Measurements from ENCODE around the gene SERPINA6.
"Not testable (repeated sequence)": the region's sequence is repeated elsewhere in the genome, so short reads cannot be mapped to it uniquely, and the experiment has no call there.

The SERPINA6 gene

GRCh38 chr14:94354190-94354589, 31.1 kb upstream of the SERPINA6 start:
- DNase-seq, result not testable (repeated sequence)

- DNase-seq, result no peak
These were observed 26.1 kb upstream of the SERPINA6 start for GRCh38 chr14:94349276-94349675.

DNA sequence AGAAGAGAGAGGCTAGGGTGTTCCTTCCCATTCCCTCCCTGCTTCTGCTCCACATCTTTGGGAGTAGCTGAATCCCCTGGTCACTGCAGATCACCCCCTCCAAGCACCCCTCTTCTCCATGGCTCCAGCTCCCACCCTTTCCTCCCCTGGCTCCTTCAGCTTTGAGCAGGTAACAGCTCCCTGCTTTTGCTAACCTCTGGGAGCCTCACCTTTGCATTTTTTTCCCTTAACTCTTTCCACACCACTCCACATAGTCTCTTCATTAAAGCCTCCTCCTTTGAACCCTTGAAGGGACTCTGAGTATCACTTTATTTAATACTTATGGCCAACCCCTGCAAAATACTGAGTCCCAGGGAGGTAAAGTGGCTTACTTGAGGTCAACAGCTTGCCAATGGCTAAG, 25.7 kb upstream of the SERPINA6 start:
- DNase-seq, result no peak

GRCh38 chr14:94346841-94347240, 23.7 kb upstream of the SERPINA6 start:
- no peak for DNase-seq

- DNase-seq, result not testable (repeated sequence)
These were observed 23.1 kb upstream of the SERPINA6 start for GRCh38 chr14:94346065-94346786.

DNA sequence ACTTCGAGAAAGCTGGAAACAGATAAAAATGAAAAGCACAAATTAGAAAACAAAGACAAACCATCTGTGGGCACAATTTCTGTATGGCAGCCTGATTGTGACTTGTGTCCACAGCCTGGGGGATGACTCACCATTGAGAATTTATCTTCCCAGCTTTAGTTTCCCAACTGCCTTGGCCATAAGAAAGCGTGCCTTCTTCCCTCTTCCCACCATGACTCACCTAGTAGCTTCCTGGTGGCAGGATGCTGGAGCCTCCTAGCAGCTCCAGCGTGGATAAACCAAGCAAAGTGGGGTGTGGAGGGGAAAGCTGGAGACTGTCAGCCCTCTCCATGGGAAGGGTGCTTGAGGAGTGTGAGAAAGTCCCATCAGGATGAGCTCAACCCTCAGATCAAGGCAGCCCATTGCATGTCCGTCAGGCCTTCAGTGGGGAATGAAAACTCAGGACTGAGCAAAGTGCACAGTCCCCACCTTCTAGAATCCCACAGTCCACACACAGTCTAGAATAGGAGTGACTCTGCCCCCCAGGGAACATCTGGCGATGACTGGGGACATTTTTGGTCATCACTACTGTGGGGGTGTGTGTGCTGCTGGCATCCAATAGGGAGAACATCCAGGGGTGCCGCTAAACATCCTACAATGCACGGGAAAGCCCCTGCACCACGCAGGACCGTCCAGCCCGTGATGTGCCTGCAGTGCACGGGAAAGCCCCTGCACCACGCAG, 22.4 kb upstream of the SERPINA6 start:
- DNase-seq, result no peak

DNA sequence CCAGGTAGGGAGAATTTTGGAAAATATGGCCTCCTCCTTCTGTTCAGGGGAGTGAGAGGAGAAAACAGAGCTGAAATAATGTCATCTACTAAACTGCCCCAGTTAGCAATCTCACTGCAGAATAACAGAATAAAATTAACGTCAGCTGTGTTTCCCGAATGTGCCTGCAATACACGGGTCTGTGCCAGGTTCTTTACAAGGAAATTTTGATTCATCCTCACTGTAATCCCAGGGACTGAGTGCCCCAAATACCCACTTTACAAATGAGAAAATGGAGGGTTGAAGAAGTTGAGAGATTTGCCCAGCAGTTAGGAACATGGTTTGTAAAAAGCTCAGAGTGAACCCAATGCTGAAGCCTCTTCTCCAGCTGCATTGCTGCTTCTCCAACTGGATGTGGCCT, 21.3 kb upstream of the SERPINA6 start:
- no peak for DNase-seq

DNA sequence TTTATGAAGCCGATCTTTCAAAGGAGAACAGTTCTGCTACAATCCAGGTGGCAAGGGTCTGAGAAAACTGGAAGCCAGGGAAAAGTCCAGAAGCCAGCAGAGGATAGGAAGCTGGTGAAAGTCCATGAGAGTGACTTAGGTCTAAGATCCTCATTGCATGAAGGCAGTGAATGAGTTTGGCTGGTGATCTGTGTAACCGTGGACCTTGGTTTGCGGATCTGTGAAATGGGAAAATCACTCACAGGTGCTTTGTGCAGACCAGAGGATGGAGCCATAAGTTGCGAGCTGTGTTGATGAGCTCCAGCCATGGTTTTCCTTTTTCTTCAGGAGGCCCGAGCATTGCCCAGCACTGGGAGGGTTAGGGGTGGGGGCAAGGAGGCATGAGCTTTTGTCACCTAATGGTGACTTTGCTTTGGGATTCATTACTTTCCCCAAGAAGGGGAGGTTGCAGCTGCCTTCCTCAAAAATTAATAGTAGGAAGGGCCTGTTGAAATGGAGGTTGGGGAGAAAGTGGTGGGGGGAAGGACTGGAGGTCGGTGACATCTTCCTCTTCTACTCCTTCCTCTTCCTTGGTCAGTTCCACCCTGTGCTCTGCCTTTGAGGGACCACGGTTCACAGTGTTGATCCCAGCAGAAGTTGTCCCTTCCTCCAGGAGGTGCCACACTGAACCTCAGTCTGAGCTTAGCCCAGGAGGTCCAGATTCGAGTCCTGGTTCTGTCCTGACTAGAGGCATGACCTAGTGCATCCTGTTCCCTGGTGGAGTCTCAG, 20.3 kb upstream of the SERPINA6 start:
- no peak for DNase-seq

DNA sequence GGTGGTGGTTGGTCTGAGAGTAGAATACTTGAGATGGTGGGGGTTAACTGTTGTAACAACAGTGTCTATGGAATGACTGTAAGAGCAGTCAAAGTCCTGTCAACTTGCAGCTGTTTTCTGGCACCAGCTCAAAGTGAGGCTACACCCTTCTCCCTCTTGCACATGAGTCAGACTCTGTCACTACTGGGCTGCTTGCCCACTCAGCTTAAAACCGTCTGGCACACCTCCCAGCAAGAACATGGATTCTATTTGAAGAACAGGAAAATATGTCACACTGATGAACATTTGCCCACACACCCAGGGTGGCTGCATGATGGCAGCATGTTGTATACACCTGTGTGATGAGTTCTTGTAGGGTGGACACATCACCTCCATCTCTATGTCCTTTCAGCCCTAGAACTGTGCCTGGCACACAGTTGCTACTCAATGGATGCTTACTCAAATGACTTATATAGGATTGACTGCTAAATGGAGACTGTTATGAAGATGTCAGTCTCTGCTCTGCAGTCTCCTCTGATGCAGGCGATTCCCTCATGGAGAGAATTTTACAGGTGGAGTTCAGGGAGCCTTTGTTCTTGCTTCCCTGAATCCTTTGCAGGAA, 19.3 kb upstream of the SERPINA6 start:
- DNase-seq, result peak; percentile 90

DNA sequence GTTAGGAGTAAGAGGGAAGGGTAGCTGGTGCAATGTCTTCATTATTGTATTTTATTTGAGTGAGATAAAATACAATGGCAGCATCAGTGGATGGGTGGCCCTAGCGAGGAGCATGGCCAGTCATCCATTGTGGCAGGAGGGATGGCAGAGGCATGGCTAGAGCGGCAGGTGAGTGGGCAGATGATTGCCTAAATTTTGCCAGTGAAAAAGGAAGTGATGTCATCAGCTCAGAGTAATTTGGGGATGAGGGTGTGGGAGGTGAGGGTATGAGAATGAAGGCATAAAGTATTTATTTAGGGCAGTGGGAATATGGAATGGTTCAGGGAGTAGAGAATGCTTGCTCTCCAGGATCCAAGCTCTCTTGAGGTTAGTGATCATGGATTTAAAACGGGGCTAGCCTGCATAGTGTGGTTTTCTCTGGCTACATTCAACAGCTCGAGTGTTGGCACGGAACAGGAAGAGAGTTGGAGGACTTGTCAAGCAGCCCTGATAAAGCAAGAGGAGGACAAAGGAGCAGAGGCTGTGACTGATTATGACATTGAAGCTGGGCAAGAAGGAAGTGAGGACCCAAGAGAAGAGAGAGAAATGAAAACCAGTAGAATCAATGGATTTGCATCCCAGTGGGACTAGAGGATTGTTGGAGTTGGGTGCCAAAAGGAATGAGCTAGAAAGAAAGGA, 18.7 kb upstream of the SERPINA6 start:
- no peak for DNase-seq

DNA sequence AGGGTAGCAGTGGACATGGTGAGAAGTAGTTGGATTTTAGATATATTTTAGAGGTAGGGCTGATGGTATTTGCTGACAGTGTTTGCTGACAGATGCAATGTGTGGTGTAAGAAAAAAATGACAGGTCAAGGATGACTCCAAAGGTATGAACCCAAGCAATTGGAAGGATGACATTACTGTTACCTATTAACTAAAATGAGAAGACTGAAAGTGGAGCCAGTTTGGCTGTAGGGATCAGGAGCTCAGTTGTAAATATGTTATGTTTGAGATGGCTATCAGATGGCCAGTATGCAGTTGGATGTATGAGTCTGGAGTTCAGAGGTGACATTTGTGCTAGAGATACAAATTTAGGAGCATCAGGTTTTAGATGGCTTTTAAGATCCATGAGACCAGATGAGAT, 17.4 kb upstream of the SERPINA6 start:
- DNase-seq, result no peak

GRCh38 chr14:94338023-94338422, 14.9 kb upstream of the SERPINA6 start:
- no peak for DNase-seq

DNA sequence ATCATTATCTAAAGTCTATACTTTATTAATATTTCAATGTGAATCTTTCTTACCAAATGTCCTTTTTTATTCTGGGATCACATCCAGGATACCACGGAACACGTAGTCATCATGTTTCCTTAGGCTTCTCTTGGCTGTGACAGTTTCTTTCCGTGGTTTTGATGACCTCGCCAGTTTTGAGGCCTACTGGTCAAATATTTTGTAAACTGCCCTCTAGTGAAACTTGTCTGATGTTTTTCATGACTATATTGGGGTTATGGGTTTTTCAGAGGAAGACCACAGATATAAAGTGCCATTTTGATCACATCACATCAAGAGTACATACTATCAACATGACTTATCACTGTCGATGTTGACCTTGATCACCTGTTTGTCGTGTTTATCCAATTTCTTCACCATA, 14.1 kb upstream of the SERPINA6 start:
- DNase-seq, result no peak

DNA sequence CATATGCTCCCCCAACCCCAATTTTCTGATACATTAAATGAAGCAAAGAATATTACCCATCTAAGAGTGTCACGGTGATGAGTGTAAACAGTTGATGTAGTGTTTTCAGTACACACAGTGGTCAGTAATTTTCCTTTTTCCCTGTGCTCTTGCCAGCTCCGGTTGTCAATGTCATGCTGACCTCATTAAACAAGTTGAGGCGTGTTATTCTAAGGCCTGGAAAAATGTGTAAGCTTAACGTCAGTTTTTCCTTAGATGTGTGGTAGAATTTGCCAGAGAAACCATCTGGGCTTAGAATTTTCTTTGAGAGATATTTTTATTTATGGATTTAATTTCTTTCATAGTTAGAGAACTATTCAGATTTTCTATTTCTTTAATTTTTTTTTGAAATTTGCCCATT, 11.7 kb upstream of the SERPINA6 start:
- DNase-seq, result no peak

- no peak for DNase-seq
These were observed 9.5 kb upstream of the SERPINA6 start for GRCh38 chr14:94332587-94332986.

- DNase-seq, result no peak
These were observed 9.0 kb upstream of the SERPINA6 start for GRCh38 chr14:94332063-94332583.

DNA sequence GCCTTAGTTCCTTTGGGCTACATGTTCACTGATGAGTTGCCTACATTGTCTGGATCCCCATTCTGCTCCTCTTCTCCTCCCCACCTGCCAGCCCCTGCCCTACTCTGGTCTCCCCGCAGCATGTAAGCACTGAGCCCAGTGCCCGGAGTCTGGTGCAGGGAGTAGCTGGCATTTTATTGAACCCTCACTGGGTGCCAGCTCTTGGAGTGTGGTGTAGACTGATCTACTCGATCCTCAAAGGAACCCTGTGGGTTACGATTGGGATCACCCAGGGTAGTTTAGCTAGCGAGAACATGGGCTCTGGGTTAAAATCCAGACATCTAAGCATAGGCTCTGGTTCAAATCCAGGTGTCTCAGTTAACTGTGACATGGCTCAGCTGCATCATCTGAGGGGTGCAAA, 8.3 kb upstream of the SERPINA6 start:
- no peak for DNase-seq

DNA sequence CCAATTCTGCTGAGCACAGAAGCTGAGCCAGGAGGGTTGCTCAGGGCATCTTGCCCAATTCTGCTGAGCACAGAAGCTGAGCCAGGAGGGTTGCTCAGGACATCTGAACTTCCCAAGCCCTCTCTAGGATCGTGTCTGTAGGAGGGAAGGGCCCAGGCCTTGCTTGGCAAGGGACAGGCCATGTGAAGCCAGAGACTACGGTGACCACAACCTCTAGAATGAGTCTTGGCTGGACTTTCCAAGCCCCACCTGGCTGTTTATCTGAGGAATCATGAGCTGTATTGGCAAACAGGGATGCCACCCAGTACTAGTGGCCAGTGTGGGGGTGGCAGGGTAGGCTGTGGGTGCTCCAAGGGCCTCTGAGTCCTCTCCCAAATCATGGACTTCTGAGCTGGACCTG, 7.7 kb upstream of the SERPINA6 start:
- DNase-seq, result no peak

- no peak for DNase-seq
These were observed 7.3 kb upstream of the SERPINA6 start for GRCh38 chr14:94330432-94330831.

DNA sequence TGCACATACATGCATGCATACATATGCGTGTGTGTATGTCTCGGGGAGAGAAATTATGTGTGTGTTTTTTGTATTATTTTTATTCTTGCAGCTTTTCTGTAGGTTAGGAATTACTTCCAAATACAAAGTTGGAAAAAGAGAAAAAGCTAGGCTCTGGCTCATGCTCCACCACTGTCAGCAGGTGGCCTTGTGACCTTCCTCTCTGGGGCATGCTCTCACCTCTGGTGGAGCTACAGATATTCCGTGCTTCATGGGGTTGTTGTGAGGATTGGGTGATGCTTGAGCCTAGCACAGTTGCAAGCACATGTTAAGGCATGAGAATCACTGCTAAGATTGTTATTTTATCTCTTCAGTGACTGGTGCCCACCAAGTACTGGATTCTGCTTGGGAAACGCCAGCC, 6.7 kb upstream of the SERPINA6 start:
- no peak for DNase-seq

GRCh38 chr14:94328196-94328595, 5.1 kb upstream of the SERPINA6 start:
- no peak for DNase-seq

- no peak for DNase-seq
These were observed 1.5 kb downstream of the SERPINA6 start for GRCh38 chr14:94321421-94322271.

Measured in left hindlimb (tissue), 1 donor.